ENCODE results near the gene CNTNAP2. TPM values are rescaled to one million over a fixed set of nuclear protein-coding genes. Genes with fewer than 3 reads are reported as not detected.
A peak's percentile ranks its signal among the peaks of the same experiment; 100 is the strongest.

The CNTNAP2 gene
- total RNA-seq, 1 donor, result 0.54 TPM

DNA sequence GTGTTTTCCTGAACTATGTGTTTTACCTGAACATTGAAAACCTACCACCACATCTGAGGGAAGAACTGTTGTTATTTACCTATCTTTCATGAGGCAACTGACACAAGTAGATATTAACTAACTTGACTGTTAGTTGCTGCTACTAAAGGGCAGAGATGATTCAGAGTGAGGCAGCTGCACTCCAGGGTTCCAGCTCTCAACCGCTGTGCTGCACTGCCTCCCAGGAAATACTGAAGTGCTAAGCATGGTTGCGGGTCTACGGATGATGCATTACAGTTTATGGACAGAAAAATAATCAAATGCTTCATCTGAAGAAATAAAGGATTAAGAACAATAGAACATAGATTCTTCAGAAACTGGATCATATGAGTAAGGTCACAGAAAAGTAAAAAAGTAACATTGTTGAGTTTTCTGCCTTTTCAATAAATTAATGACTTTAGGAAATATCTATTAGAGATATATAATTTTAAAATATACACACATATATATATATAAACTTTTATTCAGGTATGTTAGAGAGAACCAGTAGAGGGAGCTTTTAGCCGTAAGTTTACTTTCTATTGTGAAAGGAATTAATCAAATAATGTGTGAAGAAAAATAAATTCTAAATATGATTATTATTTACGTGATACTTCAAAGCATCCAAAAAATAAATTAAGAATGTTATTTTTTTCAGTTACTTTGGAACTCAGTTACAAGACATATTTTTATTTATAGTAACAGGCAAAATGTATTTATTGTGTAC lies 620.0 kb downstream of the CNTNAP2 start:
- DNase-seq (ENCODE audit: low read depth in 2 of 3, low spot score in 2 of 3), result peak in 1 of 3 donors; percentile 4

DNA sequence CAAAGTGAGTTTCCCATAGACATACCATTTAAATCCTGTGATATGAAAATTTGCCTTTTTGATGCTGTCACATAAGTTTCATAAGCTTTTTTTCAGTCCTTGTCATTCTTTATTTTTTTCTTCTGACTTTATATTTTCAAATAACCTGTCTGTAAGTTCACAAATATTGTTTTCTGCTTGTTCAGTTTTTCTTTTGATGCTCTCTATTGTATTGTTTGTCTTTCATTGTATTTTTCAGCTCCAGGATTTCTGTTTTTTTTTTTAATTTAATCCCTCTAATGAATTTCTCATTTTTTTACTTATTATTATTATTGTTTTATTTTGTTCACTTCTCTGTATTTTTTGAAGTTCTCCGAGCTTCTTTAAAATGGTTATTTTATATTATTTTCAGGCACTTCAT lies 623.4 kb downstream of the CNTNAP2 start:
- DNase-seq (ENCODE audit: low read depth in 2 of 3, low spot score in 2 of 3), result no peak

DNA sequence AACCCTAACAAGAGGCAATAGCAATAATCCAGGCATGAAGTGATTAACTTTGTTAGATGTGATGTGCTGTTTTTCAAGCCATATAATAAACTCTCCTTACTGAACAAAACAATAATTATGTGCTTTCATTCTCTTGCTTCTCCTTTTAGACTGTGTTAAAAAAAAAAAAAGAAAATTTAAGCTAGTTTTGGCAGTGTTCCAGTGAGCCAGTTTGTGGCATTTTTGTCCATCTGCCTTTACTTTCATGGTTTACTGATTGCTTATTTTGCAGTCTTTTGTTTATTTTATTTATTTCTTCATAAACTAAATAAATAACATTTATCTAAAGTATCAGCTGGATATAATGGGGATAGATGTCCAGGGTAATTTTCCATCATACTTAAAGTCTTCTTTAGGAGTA lies 625.3 kb downstream of the CNTNAP2 start:
- peak in 1 of 3 donors; percentile 46 for DNase-seq (ENCODE audit: low read depth in 2 of 3, low spot score in 2 of 3)

DNA sequence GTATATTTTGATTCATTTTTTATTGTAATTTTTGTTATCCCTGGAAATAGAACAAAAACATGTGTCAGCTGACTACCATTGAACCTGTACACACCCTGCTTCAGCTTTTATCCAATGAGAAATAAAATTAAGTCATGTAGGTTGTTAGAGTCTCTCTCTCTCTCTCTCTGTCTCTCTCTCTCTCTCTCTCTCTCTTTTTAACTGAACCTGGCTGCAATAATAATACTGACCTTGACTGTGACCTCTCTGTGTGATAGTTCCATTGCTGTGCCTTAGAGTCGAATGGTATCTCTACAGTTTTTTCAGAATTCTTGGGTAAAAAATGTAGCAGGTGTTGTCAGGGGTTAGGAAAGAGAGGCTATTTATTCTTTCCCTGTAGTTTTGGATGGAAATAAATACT lies 637.8 kb downstream of the CNTNAP2 start:
- DNase-seq (ENCODE audit: low read depth in 2 of 3, low spot score in 2 of 3), result no peak

DNA sequence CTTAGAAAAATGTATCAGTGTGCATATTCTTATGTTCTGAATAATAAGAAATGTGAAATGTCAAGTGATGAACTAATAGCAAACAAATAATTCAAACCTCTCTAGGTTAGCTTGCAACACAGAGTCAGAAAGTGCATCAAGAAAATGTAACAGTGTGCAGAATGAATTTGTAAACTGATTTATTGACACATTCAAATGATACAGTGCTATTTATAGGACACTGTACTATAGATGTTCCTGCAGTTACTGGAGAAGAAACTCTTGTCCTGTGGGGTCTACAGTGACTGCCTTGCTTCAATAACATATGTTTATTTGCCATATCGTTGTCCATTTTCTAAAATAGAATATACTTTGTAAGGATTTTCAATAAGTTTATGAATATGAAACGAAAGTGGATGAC lies 639.0 kb downstream of the CNTNAP2 start:
- no peak for DNase-seq (ENCODE audit: low read depth in 2 of 3, low spot score in 2 of 3)

DNA sequence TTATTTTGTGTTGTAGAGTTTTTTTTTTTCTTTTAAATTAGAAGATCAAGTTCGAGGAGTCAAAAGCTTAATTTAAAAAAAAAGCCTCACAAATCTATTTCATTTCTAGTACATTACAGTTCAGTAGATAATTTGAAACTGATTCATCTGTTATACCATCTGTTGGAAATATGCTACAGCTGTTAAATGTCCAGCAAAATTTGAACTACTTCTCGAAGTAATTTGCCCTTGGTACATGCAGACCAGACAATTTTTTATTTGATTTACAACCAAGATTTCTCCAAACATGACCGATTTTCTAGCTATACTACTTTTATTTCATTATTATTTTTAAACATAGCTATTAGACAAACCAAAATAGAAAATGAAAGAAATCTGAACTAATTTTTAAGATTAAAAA lies 647.9 kb downstream of the CNTNAP2 start:
- no peak for DNase-seq (ENCODE audit: low read depth in 2 of 3, low spot score in 2 of 3)

DNA sequence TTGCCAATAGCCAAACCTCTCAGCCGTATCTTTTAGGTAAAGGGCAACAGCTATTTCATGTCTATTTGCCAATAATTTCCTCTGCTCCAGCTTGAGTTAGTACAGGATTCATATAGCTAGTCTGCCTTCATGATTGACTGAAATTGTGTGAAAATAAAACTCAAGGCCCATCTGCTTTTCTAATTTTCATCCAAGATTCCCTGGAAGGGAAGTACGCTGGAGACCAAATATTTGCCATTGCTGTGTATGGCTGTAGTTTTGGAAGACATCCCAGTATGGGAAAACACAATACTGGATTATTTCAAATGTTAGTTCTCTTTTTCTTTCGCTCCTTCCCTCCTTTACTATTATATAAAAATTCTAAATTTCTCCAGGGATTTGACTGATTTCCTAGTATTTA lies 652.4 kb downstream of the CNTNAP2 start:
- no peak for DNase-seq (ENCODE audit: low read depth in 2 of 3, low spot score in 2 of 3)

DNA sequence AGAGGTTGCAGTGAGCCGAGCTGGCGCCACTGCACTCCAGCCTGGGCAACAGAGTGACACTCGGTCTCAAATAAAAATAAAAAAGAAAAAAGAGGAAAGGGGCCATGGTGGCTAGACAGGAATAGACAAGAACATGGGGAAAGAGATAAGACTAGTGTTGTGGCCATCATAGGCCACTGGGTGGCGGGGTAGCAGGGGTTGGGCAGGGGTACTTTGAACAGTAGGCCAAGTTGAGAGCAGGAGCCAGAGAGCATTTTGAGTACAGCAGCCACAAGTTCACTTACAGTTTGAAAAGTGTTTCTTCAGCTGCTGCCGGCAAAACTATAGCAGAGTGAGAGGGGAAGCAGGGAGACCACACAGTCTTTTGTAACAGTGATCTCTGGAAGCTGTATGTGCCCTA lies 656.0 kb downstream of the CNTNAP2 start:
- peak in 2 of 3 donors; percentile 56 to 81 for DNase-seq (ENCODE audit: low read depth in 2 of 3, low spot score in 2 of 3)

DNA sequence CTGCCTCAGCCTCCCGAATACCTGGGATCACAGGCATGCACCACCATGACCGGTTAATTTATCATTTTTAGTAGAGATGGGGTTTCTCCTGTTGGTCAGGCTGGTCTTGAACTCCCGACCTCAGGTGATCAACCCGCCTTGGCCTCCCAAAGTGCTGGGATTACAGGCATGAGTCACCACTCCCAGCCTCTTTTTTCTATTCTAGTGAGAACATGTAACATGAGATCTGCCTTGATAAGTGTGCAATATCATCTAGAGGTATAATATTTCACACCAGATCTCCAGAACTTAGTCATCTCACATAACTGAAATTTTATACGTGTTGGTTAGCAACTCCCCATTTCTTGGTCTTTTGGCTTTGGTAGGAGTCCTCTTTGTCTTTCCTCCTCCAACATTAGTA lies 656.9 kb downstream of the CNTNAP2 start:
- no peak for DNase-seq (ENCODE audit: low read depth in 2 of 3, low spot score in 2 of 3)

DNA sequence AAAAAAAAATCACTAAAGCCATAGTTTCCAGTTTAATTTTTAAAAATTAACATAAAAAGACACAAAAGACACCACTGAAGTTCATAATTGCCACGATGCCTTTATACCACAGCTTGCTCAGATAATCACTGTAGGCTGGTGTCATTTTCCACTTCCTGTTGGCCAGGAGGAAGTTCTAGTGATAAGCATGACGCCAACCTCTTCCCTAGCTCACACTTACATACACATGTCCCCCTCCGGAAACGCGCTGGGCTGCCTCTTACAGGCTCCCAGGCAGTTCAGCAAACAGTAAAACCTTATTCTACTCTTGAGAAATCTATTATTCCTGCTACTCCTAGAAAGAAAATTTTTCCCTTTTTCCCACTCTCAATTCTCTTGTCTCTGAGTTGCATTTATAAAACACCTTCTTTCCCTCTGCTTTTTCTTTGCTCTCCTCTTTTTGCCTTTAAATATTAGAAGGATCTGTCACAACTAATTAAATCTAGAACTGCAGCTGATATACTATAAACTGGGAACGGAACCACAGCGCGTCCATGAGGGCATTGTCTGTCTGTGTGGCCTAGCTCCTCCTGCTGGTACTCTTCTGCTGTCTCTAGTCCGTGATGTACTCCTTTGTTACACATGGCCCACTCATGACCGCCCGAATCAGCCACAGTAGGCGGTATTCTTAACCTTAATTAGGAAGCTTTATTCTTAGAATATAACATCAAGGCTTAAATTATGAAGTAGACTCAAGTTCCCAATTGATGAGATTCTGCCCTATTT lies 664.9 kb downstream of the CNTNAP2 start:
- DNase-seq (ENCODE audit: low read depth in 2 of 3, low spot score in 2 of 3), result peak in 2 of 3 donors; percentile 35 to 59

DNA sequence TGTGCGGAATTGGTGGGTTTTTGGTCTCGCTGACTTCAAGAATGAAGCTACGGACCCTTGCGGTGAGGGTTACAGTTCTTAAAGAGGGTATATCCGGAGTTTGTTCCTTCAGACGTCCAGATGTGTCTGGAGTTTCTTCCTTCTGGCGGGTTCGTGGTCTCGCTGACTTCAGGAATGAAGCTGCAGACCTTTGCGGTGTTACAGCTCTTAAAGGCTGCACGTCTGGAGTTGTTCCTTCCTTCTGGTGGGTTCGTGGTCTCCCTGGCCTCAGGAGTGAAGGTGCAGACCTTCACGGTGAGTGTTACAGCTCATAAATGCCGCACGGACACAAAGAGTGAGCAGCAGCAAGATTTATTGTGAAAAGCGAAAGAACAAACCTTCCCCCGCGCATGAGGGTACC lies 670.7 kb downstream of the CNTNAP2 start:
- peak in 2 of 3 donors; percentile 4 to 24 for DNase-seq (ENCODE audit: low read depth in 2 of 3, low spot score in 2 of 3)

DNA sequence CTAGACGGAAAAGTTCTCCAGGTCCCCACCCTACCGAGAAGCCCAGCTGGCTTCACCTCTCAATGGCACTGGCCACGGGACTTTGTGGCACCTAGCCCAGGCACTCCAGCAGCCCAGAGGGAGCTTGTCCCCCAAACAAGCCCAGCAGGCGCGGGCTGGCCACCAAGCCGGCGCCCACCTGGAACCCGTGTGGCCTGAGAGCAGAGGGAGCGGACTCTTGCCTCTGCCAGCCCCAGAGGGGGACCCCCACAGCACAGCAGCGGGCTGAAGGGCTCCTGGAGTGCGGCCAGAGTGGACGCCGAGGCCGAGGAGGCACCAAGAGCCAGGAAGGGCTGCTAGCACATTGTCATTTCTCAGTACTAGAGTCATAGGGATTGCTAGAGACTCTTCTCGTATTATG lies 671.4 kb downstream of the CNTNAP2 start:
- no peak for DNase-seq (ENCODE audit: low read depth in 2 of 3, low spot score in 2 of 3)

DNA sequence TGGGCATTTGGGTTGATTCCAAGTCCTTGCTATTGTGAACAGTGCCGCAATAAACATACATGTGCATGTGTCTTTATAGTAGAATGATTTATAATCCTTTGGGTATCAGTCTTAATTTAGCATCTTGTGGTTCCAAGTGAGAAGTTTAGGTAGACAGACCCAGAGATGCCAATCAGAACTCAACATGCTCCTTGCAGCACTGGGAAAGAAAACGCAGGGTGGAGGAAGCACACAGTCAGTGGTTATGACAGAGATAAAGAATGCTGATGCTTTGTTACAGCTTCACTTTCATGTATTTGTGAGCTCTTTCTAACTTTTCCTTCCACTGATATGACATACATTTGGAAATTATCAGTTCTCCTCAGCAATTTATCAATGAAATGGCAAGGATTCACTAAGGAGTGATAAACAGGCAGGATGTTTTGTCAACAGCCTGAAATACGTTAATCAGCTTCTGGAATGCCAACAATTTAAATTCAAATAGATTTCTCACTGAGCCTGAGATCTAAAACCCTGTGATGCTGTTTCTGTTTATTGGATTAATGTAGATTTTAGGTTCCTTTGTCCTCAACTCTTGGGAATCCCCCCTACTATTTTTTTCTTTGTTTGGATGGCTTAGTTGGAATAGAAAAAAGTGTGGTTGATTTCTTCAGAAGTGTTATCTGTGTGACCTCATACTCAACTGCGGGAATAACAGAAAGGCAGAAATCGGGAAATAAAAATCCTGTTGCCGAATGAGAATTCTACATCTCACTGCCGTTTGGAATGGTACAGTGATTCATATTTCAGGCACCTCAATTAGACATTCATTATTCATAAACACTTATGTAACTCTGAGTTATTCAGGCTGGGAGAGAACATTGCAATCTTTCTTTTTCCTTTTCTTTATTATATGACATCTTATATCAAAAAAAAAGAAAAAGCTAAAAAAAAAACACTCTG lies 675.0 kb downstream of the CNTNAP2 start:
- no peak for DNase-seq (ENCODE audit: low read depth in 2 of 3, low spot score in 2 of 3)

DNA sequence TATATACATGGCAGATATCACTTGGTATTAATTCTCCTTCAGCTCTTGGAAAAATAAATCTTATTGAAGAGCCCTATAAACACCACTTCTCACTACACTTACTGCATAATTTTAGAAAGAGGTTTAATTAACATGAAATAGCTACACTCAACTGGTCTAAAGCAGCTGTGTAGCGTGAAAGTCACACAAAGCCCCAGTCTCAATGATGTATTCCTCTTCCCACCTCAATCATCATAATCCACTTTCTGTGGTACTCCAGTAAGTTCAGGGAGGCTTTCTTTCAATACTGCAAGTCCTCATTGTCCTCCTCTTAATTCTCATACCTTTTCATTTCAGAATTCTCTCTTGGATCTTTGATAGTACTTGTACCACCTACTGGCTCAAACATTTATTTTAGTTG lies 688.0 kb downstream of the CNTNAP2 start:
- no peak for DNase-seq (ENCODE audit: low read depth in 2 of 3, low spot score in 2 of 3)

DNA sequence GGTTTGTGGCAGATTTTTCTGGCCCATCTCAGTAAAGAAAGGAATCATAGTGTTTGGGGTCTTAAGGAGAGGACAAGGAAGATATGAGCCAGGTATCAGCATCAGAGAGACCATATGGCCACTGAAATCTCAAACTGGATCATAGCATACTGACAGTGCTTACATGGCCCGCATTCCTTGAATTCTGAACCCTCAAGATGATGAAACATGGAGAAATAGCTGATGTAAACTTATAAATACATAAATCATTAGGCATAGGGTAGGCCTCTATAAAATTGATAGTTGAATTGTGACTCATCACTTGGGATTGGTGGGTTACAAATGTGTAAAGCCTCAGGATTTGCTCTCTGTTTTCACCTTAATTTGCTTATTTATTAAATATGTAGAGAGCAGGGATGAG lies 688.5 kb downstream of the CNTNAP2 start:
- no peak for DNase-seq (ENCODE audit: low read depth in 2 of 3, low spot score in 2 of 3)

DNA sequence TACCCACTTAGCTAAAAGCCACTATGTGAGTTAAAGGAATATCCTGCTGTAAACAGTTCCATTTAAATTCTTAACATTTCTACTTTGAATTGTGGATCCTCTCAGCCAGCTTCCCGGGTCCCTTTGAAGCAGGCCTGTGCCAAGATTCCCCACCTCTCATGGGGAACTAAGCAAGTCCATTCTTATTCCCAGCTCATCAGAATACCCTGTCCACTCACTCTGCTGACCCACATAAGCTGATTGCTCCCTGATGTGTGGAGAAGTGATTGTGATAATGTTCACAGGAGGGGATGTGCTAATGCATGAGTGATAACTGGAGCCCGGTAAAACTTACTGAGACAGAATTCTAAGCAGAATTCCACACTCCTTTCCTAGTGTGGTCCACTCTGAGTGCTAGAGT lies 709.7 kb downstream of the CNTNAP2 start:
- DNase-seq (ENCODE audit: low read depth in 2 of 3, low spot score in 2 of 3), result no peak

DNA sequence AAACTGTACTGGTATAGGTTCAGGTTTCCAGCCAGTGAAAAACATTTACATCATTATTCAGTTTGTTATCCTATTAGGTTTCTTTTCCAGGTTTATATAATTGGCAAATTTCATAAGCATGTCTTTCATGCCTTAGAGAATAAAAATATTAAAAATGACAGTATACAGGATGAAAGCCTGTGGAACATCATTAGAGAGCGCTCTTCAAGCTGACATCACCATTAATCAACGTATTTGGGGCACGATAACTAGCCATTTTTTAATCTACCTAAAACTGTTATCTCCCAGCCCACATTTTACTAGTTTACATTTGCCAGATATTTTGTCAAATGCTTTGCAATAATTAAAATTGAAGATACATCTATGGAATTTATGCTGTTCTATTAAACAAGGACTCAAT lies 714.1 kb downstream of the CNTNAP2 start:
- DNase-seq (ENCODE audit: low read depth in 2 of 3, low spot score in 2 of 3), result no peak

DNA sequence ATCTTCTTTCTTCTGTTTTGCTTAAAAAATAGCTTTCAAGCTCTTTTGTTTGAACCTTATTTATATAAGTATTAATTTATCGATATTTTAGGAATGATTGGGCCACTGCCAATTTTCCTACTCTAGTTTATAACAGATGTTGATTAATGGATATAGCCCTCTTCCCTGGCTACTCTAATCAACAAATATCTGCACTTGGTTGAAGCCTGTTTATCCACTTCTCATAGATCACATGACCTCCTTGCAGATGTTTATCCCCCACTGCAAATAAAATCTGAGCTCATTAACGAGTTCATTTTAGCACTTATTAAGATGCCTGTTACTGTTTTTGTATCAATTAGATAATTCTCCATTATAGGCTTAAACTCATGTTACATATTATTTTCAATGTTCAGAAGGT lies 715.3 kb downstream of the CNTNAP2 start:
- no peak for DNase-seq (ENCODE audit: low read depth in 2 of 3, low spot score in 2 of 3)

DNA sequence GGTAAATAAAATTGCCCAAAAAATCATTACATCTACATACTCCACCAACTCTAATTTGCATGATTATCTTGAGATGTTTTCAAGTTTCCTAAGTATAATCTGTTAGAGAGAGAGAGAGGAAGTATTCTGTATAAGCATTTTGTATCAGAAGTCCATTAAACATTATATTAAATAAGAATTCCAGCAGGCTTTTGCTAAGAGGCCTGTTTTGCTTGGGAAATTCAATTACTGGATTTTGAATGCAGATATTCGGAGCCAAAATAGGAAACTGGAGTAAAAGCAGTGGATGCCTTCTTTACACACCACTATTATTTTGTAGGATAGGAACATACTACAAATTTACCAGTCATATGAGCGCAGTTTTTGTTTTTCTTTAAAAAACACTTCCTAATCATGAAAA lies 727.8 kb downstream of the CNTNAP2 start:
- no peak for DNase-seq (ENCODE audit: low read depth in 2 of 3, low spot score in 2 of 3)

DNA sequence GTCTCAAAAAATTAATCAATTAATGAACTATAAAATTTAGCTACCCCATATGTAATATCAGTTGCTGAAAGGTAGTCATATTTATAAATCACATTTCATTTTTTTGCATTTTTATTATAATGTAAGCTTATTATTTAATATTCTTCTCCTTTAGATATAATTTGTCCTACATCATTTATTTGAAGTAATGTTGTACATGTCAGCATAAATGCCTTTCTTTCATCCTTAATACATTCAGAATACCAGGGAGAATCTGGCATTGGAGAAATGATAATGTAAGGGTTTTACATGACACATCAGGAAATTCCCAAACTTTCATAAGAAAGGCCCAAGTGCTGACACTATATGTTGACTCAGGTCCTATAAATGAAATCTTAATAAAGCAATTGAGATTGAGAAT lies 742.1 kb downstream of the CNTNAP2 start:
- DNase-seq (ENCODE audit: low read depth in 2 of 3, low spot score in 2 of 3), result no peak

DNA sequence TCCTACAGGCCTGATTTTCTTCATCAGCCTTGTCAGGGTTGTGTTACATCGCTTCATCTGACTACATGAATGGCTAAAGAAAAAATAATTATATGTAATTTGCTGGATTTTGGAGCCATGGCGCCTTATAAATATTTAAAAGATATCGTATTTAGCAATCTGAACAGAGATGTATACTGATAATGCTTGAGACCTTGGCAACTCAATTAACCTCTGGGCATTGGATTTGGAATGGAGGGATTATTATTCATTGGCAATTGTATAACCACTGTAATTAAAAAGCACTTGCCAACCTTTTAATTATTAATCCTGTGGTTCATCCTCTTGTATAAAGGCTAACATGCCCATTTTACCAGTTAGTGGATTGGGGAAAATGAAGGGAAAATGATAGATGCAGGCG lies 745.1 kb downstream of the CNTNAP2 start:
- no peak for DNase-seq (ENCODE audit: low read depth in 2 of 3, low spot score in 2 of 3)

All from hematopoietic multipotent progenitor cell (in vitro differentiated cells).